CD4-positive, alpha-beta T cell treated with Interleukin-10 for 1 hour (primary cell): Measurements from ENCODE around the gene VIM.

Source experiments
- DNase-seq: peaks from one replicate; pipeline ENCODE4 v3.0.0-alpha.2; 2020

The VIM gene

DNA sequence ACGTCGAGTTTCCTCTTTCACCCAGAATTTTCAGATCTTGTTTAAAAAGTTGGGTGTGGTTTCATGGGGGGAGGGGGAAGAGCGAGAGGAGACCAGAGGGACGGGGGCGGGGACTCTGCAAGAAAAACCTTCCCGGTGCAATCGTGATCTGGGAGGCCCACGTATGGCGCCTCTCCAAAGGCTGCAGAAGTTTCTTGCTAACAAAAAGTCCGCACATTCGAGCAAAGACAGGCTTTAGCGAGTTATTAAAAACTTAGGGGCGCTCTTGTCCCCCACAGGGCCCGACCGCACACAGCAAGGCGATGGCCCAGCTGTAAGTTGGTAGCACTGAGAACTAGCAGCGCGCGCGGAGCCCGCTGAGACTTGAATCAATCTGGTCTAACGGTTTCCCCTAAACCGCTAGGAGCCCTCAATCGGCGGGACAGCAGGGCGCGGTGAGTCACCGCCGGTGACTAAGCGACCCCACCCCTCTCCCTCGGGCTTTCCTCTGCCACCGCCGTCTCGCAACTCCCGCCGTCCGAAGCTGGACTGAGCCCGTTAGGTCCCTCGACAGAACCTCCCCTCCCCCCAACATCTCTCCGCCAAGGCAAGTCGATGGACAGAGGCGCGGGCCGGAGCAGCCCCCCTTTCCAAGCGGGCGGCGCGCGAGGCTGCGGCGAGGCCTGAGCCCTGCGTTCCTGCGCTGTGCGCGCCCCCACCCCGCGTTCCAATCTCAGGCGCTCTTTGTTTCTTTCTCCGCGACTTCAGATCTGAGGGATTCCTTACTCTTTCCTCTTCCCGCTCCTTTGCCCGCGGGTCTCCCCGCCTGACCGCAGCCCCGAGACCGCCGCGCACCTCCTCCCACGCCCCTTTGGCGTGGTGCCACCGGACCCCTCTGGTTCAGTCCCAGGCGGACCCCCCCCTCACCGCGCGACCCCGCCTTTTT is at the start of gene VIM:
TSS of gene VIM (plus strand) at position 151 of the 925 bp plus-strand sequence. CDS start 1,182 bp downstream, outside the sequence.
- DNase-seq, result peak; percentile 87

DNA sequence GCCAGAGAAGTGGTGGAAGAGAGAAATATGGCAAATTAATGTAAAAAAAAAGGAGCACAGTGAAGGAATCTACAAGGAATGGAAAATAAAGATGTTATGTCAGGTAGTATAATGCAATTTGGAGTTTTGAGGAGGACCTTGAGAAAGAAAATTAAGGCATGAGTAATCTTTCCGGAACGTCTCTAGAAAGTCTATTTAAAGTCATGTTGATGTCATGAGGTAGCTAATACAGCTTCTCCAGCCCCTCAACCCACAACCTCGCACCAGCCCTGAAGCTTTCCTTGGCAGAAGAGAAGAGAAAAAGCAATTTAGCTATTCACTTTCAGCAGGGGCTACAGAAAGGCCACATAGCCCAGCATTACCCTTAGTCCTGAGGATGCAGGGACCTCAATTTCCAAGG is 49.0 kb upstream of the VIM start:
- DNase-seq, result no peak

DNA sequence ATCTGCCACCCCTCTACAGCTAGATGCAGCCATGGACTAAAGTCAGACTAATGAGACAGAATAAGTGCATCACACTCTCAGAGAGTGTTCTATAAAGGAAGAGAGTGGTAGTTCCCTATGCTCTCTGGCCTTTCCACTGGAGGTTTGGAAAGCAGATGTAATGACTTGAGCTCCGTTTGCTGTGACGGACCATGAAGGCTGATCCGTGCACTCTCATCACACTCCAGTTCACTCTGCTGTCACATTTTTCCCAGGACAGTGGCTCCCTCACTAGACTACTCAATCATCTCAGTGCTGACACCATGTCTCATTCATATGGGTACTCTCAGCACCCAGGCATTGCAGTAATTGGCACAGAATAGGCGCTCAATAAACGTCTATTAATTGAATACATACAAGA is 46.9 kb upstream of the VIM start:
- no peak for DNase-seq

DNA sequence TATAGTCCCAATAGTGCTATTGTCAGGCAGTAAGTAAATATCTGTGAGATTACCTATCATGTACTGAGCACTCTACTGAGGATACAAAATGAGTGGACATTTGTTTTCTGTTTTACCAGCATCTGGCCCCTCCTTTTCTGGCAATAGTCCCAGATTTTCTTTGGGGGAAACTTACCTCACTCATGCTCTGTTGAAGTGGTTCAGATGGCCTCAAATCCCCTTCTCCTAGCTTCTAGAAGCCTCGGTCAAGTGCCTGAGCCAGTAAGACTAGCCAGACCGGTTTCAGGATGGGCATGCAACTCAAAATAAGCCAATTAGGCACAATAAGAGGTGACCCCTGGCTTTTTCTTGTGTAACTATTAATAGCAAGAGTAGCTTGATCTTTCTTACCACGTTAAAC is 46.3 kb upstream of the VIM start:
- DNase-seq, result no peak

DNA sequence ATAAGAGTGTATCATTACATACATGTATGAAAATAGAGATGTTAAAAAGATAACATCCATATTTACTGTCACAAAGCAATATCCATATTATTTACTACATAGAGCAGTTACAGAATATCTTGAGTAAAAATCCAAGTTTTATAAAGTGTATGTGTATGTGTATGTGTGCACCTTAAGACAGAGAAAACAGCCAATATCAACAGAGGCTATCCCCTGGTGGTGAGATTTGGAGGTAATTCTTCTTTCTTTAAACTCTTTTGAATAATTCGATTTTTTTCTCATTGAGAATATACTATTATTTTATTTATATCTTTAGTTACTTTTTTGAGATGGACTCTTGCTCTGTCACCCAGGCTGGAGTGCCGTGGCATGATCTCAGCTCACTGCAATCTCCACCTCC is 44.9 kb upstream of the VIM start:
- DNase-seq, result no peak

DNA sequence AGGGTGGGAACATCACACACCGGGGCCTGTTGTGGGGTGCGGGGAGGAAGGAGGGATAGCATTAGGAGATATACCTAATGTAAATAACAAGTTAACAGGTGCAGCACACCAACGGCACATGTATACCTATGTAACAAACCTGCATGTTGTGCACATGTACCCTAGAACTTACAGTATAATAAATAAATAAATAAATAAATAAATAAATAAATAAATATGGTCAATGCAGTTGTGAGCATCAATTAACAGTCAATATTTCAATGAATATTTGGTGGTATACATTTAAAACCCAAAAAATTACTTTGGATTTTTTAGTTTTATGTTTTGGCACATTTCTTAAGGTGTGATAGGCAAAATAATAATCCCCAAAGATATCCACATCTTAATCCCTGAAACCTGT is 42.2 kb upstream of the VIM start:
- DNase-seq, result no peak

DNA sequence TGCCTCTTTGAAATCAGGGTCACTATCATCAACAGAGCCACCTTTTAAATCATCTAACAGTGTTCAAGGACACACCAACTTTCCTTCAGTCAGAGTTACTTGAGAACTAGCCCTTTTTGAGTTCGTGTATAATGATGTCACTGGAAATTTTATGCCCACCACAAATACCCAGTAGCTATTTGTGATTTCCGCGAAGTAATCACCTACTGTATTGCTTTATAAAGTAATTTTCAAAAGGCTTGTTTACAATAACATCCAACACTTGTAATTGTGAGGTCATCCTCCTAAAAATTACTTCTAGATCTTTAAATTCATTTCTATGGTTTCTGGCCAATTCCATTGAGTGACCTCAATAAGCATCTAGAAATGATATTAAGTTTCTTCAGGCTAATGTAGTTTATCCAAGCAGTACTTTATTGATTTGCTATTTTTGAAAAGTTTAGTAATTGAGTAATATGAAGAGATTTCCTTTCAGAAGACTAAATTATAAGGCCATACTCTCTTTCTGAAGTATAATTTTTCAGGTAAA is 39.3 kb upstream of the VIM start:
- DNase-seq, result no peak

DNA sequence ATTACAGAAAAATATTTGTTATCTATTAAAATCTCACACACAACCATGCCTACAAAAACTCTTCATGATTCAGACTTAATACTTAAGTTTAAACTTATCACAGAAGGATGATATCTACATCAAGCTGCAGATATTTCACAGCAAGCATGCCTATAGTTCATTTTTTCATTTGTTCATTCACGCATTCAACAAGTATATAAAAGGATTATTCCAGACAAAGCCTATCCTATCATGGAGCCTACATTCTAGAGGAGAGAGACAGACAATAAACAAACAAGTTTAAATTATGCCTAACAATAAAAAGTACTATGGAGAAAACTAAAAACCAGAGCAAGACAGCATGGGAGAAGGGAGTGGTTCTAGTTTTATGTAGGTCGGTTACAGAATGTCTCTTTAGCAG is 37.4 kb upstream of the VIM start:
- DNase-seq, result no peak

DNA sequence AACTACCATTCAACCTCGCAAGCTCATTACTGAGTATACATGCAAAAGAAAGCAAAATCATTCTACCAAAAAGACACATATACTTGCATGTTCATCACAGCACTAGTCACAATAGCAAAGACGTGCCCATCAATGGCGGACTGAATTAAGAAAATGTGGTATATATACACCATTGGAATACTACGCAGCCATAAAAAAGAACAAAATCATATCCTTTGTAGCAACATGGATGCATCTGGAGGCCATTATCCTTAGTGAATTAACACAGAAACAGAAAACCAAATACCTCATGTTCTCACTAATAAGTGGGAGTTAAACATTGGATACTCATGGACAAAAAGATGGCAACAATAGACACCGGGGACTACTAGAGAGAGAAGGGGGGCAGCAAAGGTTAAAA is 33.0 kb upstream of the VIM start:
- DNase-seq, result no peak

DNA sequence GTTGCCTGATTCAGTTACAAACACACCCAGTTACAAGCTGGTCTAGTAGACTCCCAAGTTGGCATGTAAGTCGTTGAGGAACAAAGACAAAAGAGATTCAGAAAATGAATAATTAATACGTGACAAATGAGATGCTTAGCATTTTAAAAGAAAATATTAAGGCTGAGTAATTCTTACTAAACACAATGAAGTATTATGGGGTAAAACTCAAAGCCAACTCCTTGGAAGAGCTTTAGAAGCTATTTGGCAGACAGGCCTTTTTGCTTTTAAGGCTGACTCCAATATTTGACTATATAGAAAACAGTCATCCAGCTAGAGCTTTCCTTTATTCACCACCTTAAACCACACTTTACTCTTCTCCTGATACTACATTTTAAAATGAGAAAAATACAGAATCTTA is 32.0 kb upstream of the VIM start:
- no peak for DNase-seq

DNA sequence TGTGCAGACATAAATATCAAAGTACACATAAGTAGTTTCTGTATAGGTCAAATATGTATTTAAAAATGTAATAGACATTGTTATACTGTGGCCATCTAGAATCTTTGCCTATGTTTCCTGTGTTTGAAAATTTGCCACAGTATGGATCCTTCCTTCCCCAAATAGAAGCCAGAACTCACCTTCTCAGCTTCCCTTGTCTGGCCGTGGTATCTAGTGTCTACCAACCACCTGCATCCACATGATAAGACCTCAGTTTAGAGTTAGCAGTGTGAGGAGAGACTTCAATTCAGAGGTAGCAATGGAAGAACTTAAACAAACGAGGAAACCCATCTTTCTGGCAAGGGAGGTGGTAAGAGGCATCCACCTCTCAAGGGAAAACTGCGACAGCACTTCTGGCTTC is 31.5 kb upstream of the VIM start:
- DNase-seq, result no peak

DNA sequence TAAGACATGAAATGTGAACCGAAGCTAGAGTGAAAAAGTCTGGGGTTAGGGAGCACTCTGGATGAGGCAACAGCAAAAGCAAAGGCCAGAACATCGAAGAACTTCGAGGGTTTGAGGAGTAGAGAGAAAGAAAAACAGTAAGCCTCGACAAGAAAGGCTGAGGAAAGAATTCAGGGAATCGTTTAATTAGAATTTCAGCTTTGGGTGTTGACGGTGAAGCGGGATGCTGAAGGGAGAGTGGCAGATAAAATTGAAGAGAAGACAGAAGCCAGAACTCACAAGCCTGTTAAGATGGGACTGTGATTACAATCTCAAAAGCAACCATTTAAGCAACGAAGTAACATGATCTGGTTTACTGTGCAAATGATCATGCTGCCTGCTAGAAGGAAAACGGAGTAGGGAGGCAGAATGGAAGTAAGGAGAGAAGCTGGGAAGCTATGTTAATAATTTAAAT is 28.7 kb upstream of the VIM start:
- DNase-seq, result no peak

DNA sequence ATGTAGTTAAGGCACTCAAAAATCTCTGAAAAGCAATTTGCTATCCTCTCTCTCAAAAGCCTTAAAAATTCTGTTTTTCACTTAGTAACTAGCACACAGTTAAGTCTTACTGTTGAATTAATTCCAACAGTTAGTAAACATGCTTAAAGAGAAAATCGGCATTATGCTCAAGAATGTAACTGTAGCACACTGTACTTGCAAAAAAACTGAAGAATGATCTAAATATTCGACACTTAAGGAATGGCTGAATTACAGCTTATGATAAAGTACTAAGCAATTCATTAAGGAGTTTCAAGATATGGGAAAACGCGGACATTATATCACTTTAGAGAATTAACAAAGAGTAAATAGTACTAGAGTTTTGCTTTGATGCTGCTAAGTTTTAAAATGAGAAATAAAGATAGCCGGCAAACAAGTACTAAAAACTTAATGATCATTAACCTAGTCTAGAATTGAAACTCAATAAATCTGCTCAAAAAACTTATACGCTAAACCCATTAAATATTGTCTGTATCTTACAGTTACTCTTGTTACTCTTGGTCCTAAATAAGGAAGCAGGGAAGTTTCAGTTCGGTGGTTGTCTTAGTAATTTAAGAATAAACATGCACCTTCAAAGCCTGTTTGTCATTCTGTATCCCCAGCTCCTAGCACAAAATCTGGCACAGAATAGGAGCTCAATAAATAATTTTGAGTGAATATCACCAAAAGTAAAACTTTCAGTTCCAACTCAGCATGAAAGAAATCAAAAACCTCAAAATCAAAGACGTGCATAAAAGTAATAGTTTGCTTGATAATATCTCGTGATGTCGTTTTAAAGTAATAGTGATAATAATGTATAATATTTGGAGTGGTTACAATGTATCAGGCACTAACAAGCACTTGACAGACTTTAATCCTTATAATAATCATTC is 27.8 kb upstream of the VIM start:
- DNase-seq, result no peak

DNA sequence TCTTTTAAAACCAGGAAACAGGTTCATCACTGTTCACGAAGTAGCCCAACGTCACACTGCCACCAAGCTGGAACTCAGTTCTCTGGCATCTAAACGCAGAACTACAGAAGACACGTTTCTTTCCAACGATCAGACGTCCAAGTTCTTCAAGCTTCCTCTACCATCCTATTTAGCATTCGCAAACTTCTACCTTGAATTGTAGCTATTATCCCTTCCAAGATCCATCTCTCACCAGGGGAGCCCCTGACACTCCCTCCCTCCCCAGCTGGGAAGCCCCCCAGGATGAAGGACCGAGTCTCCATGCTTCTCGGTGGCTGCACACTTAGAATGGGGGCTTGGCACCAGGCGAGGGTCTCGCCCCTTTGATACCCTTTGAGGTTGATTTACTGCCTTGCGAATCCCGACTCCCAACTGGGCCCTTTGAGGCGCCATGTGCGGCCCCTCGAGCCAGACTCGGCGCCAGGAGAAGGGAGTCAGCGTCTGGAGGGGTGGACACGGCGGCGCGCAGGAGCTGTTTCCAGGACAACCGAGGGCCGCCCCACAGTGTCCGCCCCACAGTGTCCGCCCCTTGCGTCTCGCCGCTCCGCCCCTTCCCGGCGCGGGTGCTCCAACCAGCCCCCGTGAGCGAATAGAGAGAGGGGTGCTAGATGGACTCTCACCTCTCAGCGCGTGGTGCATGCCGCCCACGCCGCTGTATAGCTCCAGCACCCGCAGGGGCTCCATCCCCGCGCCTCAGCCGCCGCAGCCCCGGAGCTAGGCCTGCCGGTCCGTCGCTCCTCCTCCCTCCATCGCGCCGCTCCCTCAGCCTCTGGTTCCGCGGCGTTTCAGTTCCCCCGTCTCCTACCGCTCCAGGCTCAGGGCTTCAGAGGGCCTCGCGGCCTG is 26.9 kb upstream of the VIM start, which contains the start of gene TRDMT1:
TSS of gene TRDMT1 (minus strand) at position 761 of the 882 bp plus-strand sequence. CDS start at position 723, 38 bp downstream.
- peak; percentile 83 for DNase-seq

DNA sequence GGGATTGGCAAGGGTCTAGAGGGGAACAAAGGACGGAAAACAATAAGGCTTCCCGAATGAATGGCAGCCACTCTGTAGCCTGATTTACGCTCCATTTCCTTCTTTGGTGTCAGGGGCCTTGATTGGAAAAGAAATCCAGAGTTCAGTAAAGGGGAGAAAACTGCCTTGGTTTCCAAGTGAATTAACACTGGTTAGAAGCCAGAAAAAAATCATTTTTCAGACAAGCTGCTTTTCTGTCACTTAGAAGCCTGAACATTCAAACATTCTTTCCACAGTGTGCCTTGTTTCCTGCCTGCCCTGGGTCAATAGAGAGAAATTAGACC is 26.3 kb upstream of the VIM start:
- no peak for DNase-seq

DNA sequence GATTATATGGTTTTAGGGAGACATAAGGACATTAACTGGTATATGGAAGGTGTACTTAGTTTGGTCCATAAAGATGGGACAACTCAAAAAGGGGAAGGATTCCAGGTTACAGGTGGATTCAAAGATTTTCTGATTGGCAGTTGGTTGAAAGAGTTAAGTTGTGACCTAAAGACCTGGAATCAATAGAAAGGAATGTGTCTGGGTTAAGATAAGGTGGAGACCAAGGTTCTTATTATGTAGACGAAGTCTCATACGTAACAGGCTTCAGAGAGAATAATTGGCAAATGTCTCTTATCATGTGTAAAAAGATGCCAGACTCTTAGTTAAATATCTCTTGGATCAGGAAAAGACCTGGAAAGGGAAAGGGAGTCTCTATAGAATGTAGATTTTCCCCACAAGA is 25.5 kb upstream of the VIM start:
- DNase-seq, result no peak

DNA sequence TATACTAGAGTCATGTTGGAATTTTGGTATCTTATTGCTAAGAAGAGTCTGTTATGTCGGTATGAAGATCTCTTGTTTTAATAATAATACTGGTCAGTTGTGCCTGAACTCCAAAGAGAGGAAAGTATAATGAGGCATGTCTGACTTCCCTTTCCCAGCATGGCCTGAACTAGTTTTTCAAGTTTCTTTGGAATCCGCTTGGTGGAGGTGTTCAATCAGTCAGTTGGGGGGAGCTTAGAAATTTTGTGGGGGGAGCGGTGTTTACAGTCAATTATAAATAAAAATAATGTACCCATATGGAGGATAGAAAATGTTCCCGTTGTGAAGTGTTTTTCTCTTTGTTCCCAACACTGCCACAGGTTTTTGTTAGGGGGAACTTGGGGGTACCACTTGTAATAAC is 25.0 kb upstream of the VIM start:
- DNase-seq, result no peak

DNA sequence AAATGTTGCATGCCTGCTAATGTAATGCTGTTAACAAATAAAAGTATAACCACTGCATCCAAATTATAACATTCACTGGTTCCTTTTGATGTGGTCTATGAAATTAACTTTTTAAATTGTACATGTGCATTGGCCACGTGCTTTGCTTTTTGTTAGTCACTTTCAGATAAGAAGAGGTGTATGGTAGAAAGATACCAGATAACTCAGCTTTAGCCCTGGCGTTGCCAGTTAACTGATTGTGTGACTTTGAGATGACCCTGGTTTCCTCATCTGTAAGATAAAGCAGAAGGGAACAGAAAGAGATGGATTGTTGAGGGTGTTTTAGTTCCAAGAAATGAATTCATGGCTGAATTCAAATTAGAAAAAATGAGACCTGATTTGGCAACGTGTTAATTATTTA is 24.6 kb upstream of the VIM start:
- DNase-seq, result no peak

DNA sequence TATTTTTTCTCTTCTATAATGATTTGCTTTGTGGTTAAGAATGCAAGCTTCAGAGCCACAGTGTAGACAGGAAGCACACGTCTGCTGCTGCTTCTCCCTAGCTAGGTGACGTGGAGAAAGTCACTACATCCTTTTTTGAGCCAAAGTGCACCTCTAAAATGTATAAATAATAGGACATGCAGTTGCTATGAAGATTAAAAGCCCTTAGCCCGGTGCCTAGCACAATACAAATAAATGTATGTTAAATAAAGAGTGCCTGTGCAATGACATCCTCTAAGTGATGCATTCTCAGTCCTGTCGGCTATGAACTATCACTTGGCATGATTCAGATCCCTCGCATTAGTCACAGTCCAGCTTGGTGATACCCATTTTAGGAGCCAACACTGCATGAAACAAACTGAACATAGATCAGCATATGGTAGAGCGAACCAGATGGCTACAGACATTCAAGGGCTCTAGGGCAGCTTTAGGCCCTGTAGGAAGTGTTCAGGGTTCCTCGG is 21.8 kb upstream of the VIM start:
- DNase-seq, result peak; percentile 81

DNA sequence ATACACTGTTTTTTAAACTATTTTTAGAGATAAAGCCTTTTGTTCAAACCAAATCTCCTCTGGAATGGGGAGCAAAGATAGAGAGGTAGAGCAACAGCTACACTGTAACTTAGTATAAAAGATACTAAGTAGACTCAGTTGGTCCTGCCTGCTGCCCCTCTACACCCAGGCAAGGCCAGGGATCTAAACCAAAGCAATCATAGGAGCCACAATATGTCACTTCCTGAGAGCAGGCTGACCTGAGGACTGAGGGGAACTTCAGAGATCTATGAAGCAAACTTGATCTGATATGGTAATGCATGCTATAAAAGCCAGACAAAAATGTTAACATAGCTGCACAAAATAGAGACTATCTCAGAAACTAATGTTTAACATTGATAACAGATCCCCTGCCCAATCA is 19.6 kb upstream of the VIM start:
- DNase-seq, result no peak

DNA sequence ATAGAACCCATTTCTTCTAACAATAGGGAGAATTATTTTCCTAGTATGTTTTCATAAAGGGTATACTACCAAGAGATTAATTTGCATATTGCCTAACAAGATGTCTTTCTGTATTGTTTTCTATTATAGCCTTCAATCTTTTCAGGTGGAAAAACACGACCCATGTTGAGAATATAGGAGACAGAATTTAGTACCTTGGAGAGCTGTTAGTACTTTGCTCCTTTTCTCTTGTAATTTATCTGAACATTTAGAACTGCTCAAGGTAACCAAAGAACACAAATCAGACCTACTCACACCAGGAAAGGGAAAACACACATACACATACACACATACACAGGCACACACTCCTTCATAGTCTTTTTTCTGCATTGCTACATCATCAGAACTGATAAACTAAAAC is 18.7 kb upstream of the VIM start:
- DNase-seq, result no peak

DNA sequence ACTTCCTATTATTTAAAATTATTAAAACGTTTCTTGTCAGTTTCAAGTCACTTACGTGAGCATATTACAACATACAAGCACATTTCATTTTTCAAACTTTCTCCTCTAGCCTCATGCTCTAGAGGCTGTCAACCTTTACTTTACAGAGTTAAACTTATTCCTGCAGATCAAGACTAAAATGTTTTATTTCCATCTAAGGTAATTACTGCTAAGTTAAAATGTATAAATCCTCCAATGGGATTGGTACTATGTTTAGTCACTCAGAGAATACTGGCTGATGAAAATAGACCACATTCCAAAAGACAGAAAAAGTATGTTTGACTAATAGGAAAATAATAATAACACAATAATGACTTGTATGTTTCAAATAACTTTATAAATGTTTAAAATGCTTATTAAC is 18.2 kb upstream of the VIM start:
- DNase-seq, result no peak
